HCT116 (cell line): Measurements from ENCODE around the gene S1PR4. TPM values are rescaled to one million over a fixed set of nuclear protein-coding genes. Genes with fewer than 3 reads are reported as not detected.

Experiments used
- ATAC-seq: fragments of 200-7000 bp; cut with Tn5 transposase; 2 replicates; pipeline ENCODE4 v1.9.1; 2020; ENCODE audit warnings: mild to moderate bottlenecking, moderate library complexity
- BruUV-seq: library from RNA; stranded (reverse); fragments of 400-500 nt; replicated peaks from 2 replicates; lab custom pipeline; 2021; lab: Mats Ljungman, UMichigan
- CTCF ChIA-PET: fragments of 300-600 bp; sonication (Branson Sonifier 250); formaldehyde crosslinking; loops from one replicate; lab custom pipeline; 2021; ENCODE audit warnings: antibody characterized with exemption; lab: Charles Lee
- POLR2A ChIA-PET: fragments of 300-600, 350-600 bp; sonication (Branson Sonifier 250); formaldehyde crosslinking; loops from one replicate; lab custom pipeline; 2021; ENCODE audit warnings: antibody characterized with exemption; lab: Charles Lee
- RAD21 ChIA-PET, 2 experiments: fragments of 300-600 bp; sonication (Branson Sonifier 250); formaldehyde crosslinking; loops; one replicate each; lab custom pipeline; 2023; ENCODE audit warnings: low total read pairs in 2 of 2; ENCODE audit not compliant: uncharacterized antibody in 2 of 2, unreplicated experiment in 2 of 2, low non-redundant PET in 1 of 2; lab: Charles Lee
- DNase-seq: peaks from one replicate; pipeline ENCODE4 v3.0.0-alpha.2; 2010; ENCODE audit warnings: low read depth, low spot score
- H2AFZ ChIP-seq: fragments of 200-600 bp; shearing (Covaris generic), sonication (generic); 2 replicates; pipeline ENCODE4 v1.6.1; 2017; ENCODE audit warnings: low read depth, mixed run types, mixed read lengths, antibody characterized with exemption, low read length; ENCODE audit not compliant: poor library complexity, severe bottlenecking
- H3K27ac ChIP-seq: 2 replicates; pipeline ENCODE4 v1.5.1; 2012; ENCODE audit warnings: low read depth, low read length
- H3K27me3 ChIP-seq: fragments of 200-600 bp; sonication (generic); 2 replicates; pipeline ENCODE4 v1.6.1; 2016; ENCODE audit warnings: mixed run types, low read length, mixed read lengths; ENCODE audit not compliant: insufficient read depth
- H3K36me3 ChIP-seq, 2 experiments: fragments of 200-500 bp in 1 of 2; fragments of 200-600 bp in 1 of 2; sonication (Bioruptor generic) in 1 of 2; sonication (generic) in 1 of 2; 2 replicates each; pipeline versions ENCODE4 v1.5.1 to v1.6.1; 2014 to 2016; ENCODE audit warnings: low read length in 2 of 2, inconsistent platforms in 1 of 2, mixed read lengths in 1 of 2, mixed run types in 1 of 2; ENCODE audit not compliant: insufficient read depth in 2 of 2, control insufficient read depth in 1 of 2
- H3K4me1 ChIP-seq, 2 experiments: fragments of 200-600 bp in 1 of 2; sonication (generic) in 1 of 2; 2 replicates each; pipeline versions ENCODE4 v1.5.1 to v1.6.1; 2012 to 2017; ENCODE audit warnings: low read length in 2 of 2, inconsistent platforms in 1 of 2, mild to moderate bottlenecking in 1 of 2, mixed read lengths in 1 of 2, mixed run types in 1 of 2, moderate library complexity in 1 of 2; ENCODE audit not compliant: insufficient read depth in 2 of 2, control insufficient read depth in 1 of 2
- H3K4me2 ChIP-seq: fragments of 200-600 bp; sonication (generic); 2 replicates; pipeline ENCODE4 v1.6.1; 2017; ENCODE audit warnings: mixed run types, low read length, mixed read lengths
- H3K4me3 ChIP-seq, 2 experiments: fragments of 200-600 bp in 1 of 2; sonication (generic) in 1 of 2; replicated peaks in 1 of 2; 2 replicates each; pipeline ENCODE4 v1.5.1; 2011 to 2016; ENCODE audit warnings: low read length in 2 of 2, control low read depth in 1 of 2, low read depth in 1 of 2, mild to moderate bottlenecking in 1 of 2, mixed read lengths in 1 of 2, mixed run types in 1 of 2
- H3K79me2 ChIP-seq: fragments of 200-600 bp; sonication (generic); 2 replicates; pipeline ENCODE4 v1.6.1; 2017; ENCODE audit warnings: mild to moderate bottlenecking, mixed run types, low read length, moderate library complexity, mixed read lengths; ENCODE audit not compliant: insufficient read depth
- H3K9ac ChIP-seq: fragments of 200-600 bp; sonication (generic); 2 replicates; pipeline ENCODE4 v1.6.1; 2016; ENCODE audit warnings: low read length, mixed read lengths
- H3K9me2 ChIP-seq: fragments of 200-600 bp; sonication (generic), shearing (Covaris generic); 2 replicates; pipeline ENCODE4 v1.6.1; 2017; ENCODE audit warnings: mixed run types, mild to moderate bottlenecking, moderate library complexity; ENCODE audit not compliant: insufficient read depth
- H3K9me3 ChIP-seq, 2 experiments: fragments of 200-500 bp in 1 of 2; fragments of 200-600 bp in 1 of 2; sonication (Bioruptor generic) in 1 of 2; sonication (generic) in 1 of 2; 2 replicates each; pipeline ENCODE4 v1.6.1; 2014 to 2017; ENCODE audit warnings: low read length in 2 of 2, mixed read lengths in 2 of 2, inconsistent platforms in 1 of 2, low read depth in 1 of 2, mild to moderate bottlenecking in 1 of 2, mixed run types in 1 of 2, moderate library complexity in 1 of 2; ENCODE audit not compliant: control insufficient read depth in 1 of 2, insufficient read depth in 1 of 2
- H4K20me1 ChIP-seq: fragments of 200-600 bp; sonication (generic), shearing (Covaris generic); 2 replicates; pipeline ENCODE4 v1.6.1; 2017; ENCODE audit warnings: mixed run types, mild to moderate bottlenecking, moderate library complexity; ENCODE audit not compliant: insufficient read depth
- ATF3 ChIP-seq: IDR thresholded peaks from 2 replicates; pipeline ENCODE4 v1.6.1; 2012
- EGR1 ChIP-seq: IDR thresholded peaks from 2 replicates; pipeline ENCODE4 v1.6.1; 2012; ENCODE audit warnings: low read depth
- EZH2 ChIP-seq: fragments of 200-600 bp; sonication (generic); IDR thresholded peaks from 2 replicates; pipeline ENCODE4 v1.6.1; 2017; ENCODE audit warnings: antibody characterized with exemption, mixed run types
- JUND ChIP-seq: IDR thresholded peaks from 2 replicates; pipeline ENCODE4 v1.6.1; 2012
- POLR2AphosphoS5 ChIP-seq: IDR thresholded peaks from 2 replicates; pipeline ENCODE4 v1.6.1; 2011; ENCODE audit warnings: mild to moderate bottlenecking, low read depth, low read length, moderate library complexity
- RAD21 ChIP-seq: IDR thresholded peaks from 2 replicates; pipeline ENCODE4 v1.6.1; 2012; ENCODE audit warnings: low read depth, mild to moderate bottlenecking
- SP1 ChIP-seq: IDR thresholded peaks from 2 replicates; pipeline ENCODE4 v1.6.1; 2012; ENCODE audit warnings: low read depth
- TCF7L2 ChIP-seq: IDR thresholded peaks from 2 replicates; pipeline ENCODE4 v1.7.0; 2011; ENCODE audit warnings: borderline replicate concordance, inconsistent platforms; ENCODE audit not compliant: insufficient read depth, insufficient read length; ENCODE audit errors: extremely low read depth
- ZBTB33 ChIP-seq: IDR thresholded peaks from 2 replicates; pipeline ENCODE4 v1.6.1; 2011; ENCODE audit warnings: mild to moderate bottlenecking, low read length, moderate library complexity; ENCODE audit not compliant: insufficient replicate concordance; ENCODE audit errors: extremely low read depth
- ZFX ChIP-seq: fragments of 450-650 bp; IDR thresholded peaks from 2 replicates; pipeline ENCODE4 v1.6.1; 2017
- intact Hi-C: fragments of 100-400 bp; cut with micrococcal nuclease; formaldehyde crosslinking; loops from 2 replicates; pipeline ENCODE4 v1.10.0; 2022
- total RNA-seq: library from RNA; stranded (reverse); gene quantifications from one replicate; pipeline ENCODE4 v1.2.1, GENCODE V29; 2021; ENCODE audit not compliant: unreplicated experiment

Gene S1PR4
- total RNA-seq, 1 experiment from 2014 or later = 0.71 TPM

GRCh38 chr19:3185461-3186159 lies 7.0 kb downstream of the S1PR4 start, which contains the start of gene NCLN:
Gene NCLN, plus strand, starts transcription at chr19:3185930. Its CDS starts 101 bp downstream, at chr19:3186031.
- intact Hi-C loops = no loop called here
- CTCF ChIA-PET = interaction anchor here (0.6 to 1.4 kb wide), 2 partner anchors 26 to 43 kb away, joined by 3 to 4 read pairs; no protein-coding TSS in a partner anchor
- peak within 1 kb of the TSS; percentile 88 for H2AFZ ChIP-seq
- no peaks in the 10 kb centered on the region for H3K9me2 ChIP-seq
- no peaks in the 10 kb centered on the region for H3K27me3 ChIP-seq
- H3K4me2 ChIP-seq = peak within 1 kb of the TSS; percentile 76
- DNase-seq (peak; percentile 91), ATAC-seq (peak; percentile 90)
- peak within 1 kb of the TSS; percentile 83 for H3K27ac ChIP-seq
- POLR2A ChIA-PET = no interaction called here
- TF ChIP-seq EGR1 (no peak), SP1 (peak; percentile 64), ZBTB33 (no peak), ATF3 (no peak), JUND (no peak), TCF7L2 (peak; percentile 50), RAD21 (no peak), POLR2AphosphoS5 (peak; percentile 73), ZFX (no peak), EZH2 (no peak)
- peak within 1 kb of the TSS; percentile 94 to 96 for H3K4me3 ChIP-seq
- no TSS peak for BruUV-seq
- peak within 1 kb of the TSS; percentile 96 for H3K9ac ChIP-seq
- peaks cover 12 to 32% of the 10 kb centered on the region in 2 experiments; a peak in 3 of 4 replicates for H3K4me1 ChIP-seq
- H3K79me2 ChIP-seq = peaks cover 48% of the 10 kb centered on the region
- peaks cover 2 to 28% of the 10 kb centered on the region in 2 experiments; a peak in 2 of 4 replicates for H3K36me3 ChIP-seq
- RAD21 ChIA-PET = no interaction called here
- H3K9me3 ChIP-seq = no peaks in the 10 kb centered on the region
- H4K20me1 ChIP-seq = peaks cover 9% of the 10 kb centered on the region; the same call in 1 of the 2 replicates
